DOHH2 (cell line): ENCODE results near the gene AUH.

Source experiments
- EZH2phosphoT487 ChIP-seq: fragments of 200-600 bp; sonication (generic); IDR thresholded peaks from 2 replicates; pipeline ENCODE4 v1.6.1; 2017; ENCODE audit warnings: borderline replicate concordance, mild to moderate bottlenecking, antibody characterized with exemption, low read length, moderate library complexity, mixed read lengths
- TF ChIP-seq, protein P1 (sequence below): fragments of 200-600 bp; sonication (generic); IDR thresholded peaks from one replicate; pipeline ENCODE4 v1.5.1; 2014; ENCODE audit warnings: antibody characterized with exemption, mild to moderate bottlenecking, low read depth, low read length; ENCODE audit not compliant: poor library complexity, severe bottlenecking

- TF ChIP-seq, protein P1, sequence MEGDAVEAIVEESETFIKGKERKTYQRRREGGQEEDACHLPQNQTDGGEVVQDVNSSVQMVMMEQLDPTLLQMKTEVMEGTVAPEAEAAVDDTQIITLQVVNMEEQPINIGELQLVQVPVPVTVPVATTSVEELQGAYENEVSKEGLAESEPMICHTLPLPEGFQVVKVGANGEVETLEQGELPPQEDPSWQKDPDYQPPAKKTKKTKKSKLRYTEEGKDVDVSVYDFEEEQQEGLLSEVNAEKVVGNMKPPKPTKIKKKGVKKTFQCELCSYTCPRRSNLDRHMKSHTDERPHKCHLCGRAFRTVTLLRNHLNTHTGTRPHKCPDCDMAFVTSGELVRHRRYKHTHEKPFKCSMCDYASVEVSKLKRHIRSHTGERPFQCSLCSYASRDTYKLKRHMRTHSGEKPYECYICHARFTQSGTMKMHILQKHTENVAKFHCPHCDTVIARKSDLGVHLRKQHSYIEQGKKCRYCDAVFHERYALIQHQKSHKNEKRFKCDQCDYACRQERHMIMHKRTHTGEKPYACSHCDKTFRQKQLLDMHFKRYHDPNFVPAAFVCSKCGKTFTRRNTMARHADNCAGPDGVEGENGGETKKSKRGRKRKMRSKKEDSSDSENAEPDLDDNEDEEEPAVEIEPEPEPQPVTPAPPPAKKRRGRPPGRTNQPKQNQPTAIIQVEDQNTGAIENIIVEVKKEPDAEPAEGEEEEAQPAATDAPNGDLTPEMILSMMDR = no peak
- no peak for TF ChIP-seq EZH2phosphoT487
Observed at GRCh38 chr9:91212596-91213243, 149.0 kb downstream of the AUH start.
